ENCODE data around the gene HERPUD1.
"Not testable (repeated sequence)": the region's sequence is repeated elsewhere in the genome, so short reads cannot be mapped to it uniquely, and the experiment has no call there.

The HERPUD1 gene

GRCh38 chr16:56985288-56985961 is 53.5 kb downstream of the HERPUD1 start:
- peak overlapping the region; percentile 28 for H3K27ac ChIP-seq (ENCODE audit: low read depth, low read length)
- no peak overlapping the region for H3K9ac ChIP-seq (ENCODE audit: low read length)
- no peaks in the 10 kb centered on the region for H3K36me3 ChIP-seq (ENCODE audit: control insufficient read depth, insufficient read depth, low read length)
- H3K4me3 ChIP-seq (ENCODE audit: low read length) = no peak overlapping the region
- H3K4me1 ChIP-seq (ENCODE audit: control insufficient read depth, insufficient read depth, low read length) = peaks cover 9% of the 10 kb centered on the region
- no peaks in the 10 kb centered on the region for H3K27me3 ChIP-seq (ENCODE audit: control insufficient read depth, insufficient read depth, low read length)

- H3K9ac ChIP-seq (ENCODE audit: low read length) = no peak overlapping the region
- peaks cover 14% of the 10 kb centered on the region for H3K4me1 ChIP-seq (ENCODE audit: control insufficient read depth, insufficient read depth, low read length)
- H3K36me3 ChIP-seq (ENCODE audit: control insufficient read depth, insufficient read depth, low read length) = no peaks in the 10 kb centered on the region
- no peak overlapping the region for H3K4me3 ChIP-seq (ENCODE audit: low read length)
- H3K27me3 ChIP-seq (ENCODE audit: control insufficient read depth, insufficient read depth, low read length) = no peaks in the 10 kb centered on the region
- no peak overlapping the region for H3K27ac ChIP-seq (ENCODE audit: low read depth, low read length)
Observed at GRCh38 chr16:56985962-56986360, 54.0 kb downstream of the HERPUD1 start.

- Histone ChIP-seq H3K4me1 (ENCODE audit: control insufficient read depth, insufficient read depth, low read length) (peaks cover 14% of the 10 kb centered on the region), H3K9ac (ENCODE audit: low read length) (no peak overlapping the region), H3K36me3 (ENCODE audit: control insufficient read depth, insufficient read depth, low read length) (no peaks in the 10 kb centered on the region), H3K27me3 (ENCODE audit: control insufficient read depth, insufficient read depth, low read length) (no peaks in the 10 kb centered on the region), H3K4me3 (ENCODE audit: low read length) (no peak overlapping the region), H3K27ac (ENCODE audit: low read depth, low read length) (no peak overlapping the region)
Observed at GRCh38 chr16:56986361-56986760, 54.4 kb downstream of the HERPUD1 start.

- H3K27ac ChIP-seq (ENCODE audit: low read depth, low read length); H3K4me3 ChIP-seq (ENCODE audit: low read length); H3K9ac ChIP-seq (ENCODE audit: low read length); H3K36me3 ChIP-seq (ENCODE audit: control insufficient read depth, insufficient read depth, low read length); H3K27me3 ChIP-seq (ENCODE audit: control insufficient read depth, insufficient read depth, low read length): not testable (repeated sequence)
- peaks cover 14% of the 10 kb centered on the region for H3K4me1 ChIP-seq (ENCODE audit: control insufficient read depth, insufficient read depth, low read length)
Observed at GRCh38 chr16:56986908-56987307, 55.0 kb downstream of the HERPUD1 start.

GRCh38 chr16:56987692-56988091 is 55.8 kb downstream of the HERPUD1 start:
- Histone ChIP-seq H3K4me3 (ENCODE audit: low read length) (no peak overlapping the region), H3K36me3 (ENCODE audit: control insufficient read depth, insufficient read depth, low read length) (no peaks in the 10 kb centered on the region), H3K9ac (ENCODE audit: low read length) (no peak overlapping the region), H3K4me1 (ENCODE audit: control insufficient read depth, insufficient read depth, low read length) (peaks cover 14% of the 10 kb centered on the region), H3K27ac (ENCODE audit: low read depth, low read length) (no peak overlapping the region), H3K27me3 (ENCODE audit: control insufficient read depth, insufficient read depth, low read length) (no peaks in the 10 kb centered on the region)

- H3K9ac ChIP-seq (ENCODE audit: low read length) = no peak overlapping the region
- H3K27ac ChIP-seq (ENCODE audit: low read depth, low read length) = peak overlapping the region; percentile 86
- H3K4me1 ChIP-seq (ENCODE audit: control insufficient read depth, insufficient read depth, low read length) = peaks cover 14% of the 10 kb centered on the region
- H3K36me3 ChIP-seq (ENCODE audit: control insufficient read depth, insufficient read depth, low read length) = no peaks in the 10 kb centered on the region
- H3K4me3 ChIP-seq (ENCODE audit: low read length) = peak overlapping the region; percentile 91
- H3K27me3 ChIP-seq (ENCODE audit: control insufficient read depth, insufficient read depth, low read length) = no peaks in the 10 kb centered on the region
Observed at GRCh38 chr16:56988161-56988947, 56.4 kb downstream of the HERPUD1 start.

GRCh38 chr16:56988948-56989945 is 57.3 kb downstream of the HERPUD1 start, which contains the start of gene NLRC5:
Gene NLRC5 (plus strand): TSS chr16:56989557. CDS start chr16:57020713, 31,156 bp downstream.
- H3K4me3 ChIP-seq (ENCODE audit: low read length) = peak within 1 kb of the TSS; percentile 91
- H3K27ac ChIP-seq (ENCODE audit: low read depth, low read length) = peak within 1 kb of the TSS; percentile 86
- H3K36me3 ChIP-seq (ENCODE audit: control insufficient read depth, insufficient read depth, low read length) = no peaks in the 10 kb centered on the region
- peaks cover 14% of the 10 kb centered on the region for H3K4me1 ChIP-seq (ENCODE audit: control insufficient read depth, insufficient read depth, low read length)
- no peaks in the 10 kb centered on the region for H3K27me3 ChIP-seq (ENCODE audit: control insufficient read depth, insufficient read depth, low read length)
- peak within 1 kb of the TSS; percentile 94 for H3K9ac ChIP-seq (ENCODE audit: low read length)

- Histone ChIP-seq H3K27ac (ENCODE audit: low read depth, low read length) (peak overlapping the region; percentile 86), H3K9ac (ENCODE audit: low read length) (peak overlapping the region; percentile 94), H3K36me3 (ENCODE audit: control insufficient read depth, insufficient read depth, low read length) (no peaks in the 10 kb centered on the region), H3K27me3 (ENCODE audit: control insufficient read depth, insufficient read depth, low read length) (no peaks in the 10 kb centered on the region), H3K4me1 (ENCODE audit: control insufficient read depth, insufficient read depth, low read length) (peaks cover 14% of the 10 kb centered on the region), H3K4me3 (ENCODE audit: low read length) (peak overlapping the region; percentile 91)
Observed at GRCh38 chr16:56989988-56990387, 58.0 kb downstream of the HERPUD1 start.

- no peak overlapping the region for H3K27ac ChIP-seq (ENCODE audit: low read depth, low read length)
- no peaks in the 10 kb centered on the region for H3K27me3 ChIP-seq (ENCODE audit: control insufficient read depth, insufficient read depth, low read length)
- H3K36me3 ChIP-seq (ENCODE audit: control insufficient read depth, insufficient read depth, low read length) = no peaks in the 10 kb centered on the region
- H3K4me3 ChIP-seq (ENCODE audit: low read length) = peak overlapping the region; percentile 91
- H3K4me1 ChIP-seq (ENCODE audit: control insufficient read depth, insufficient read depth, low read length) = peaks cover 14% of the 10 kb centered on the region
- H3K9ac ChIP-seq (ENCODE audit: low read length) = no peak overlapping the region
Observed at GRCh38 chr16:56990407-56991286, 58.7 kb downstream of the HERPUD1 start.

GRCh38 chr16:56992431-56992830 is 60.5 kb downstream of the HERPUD1 start:
- peaks cover 14% of the 10 kb centered on the region for H3K4me1 ChIP-seq (ENCODE audit: control insufficient read depth, insufficient read depth, low read length)
- H3K4me3 ChIP-seq (ENCODE audit: low read length) = peak overlapping the region; percentile 50
- H3K9ac ChIP-seq (ENCODE audit: low read length); H3K27me3 ChIP-seq (ENCODE audit: control insufficient read depth, insufficient read depth, low read length); H3K27ac ChIP-seq (ENCODE audit: low read depth, low read length); H3K36me3 ChIP-seq (ENCODE audit: control insufficient read depth, insufficient read depth, low read length): not testable (repeated sequence)

GRCh38 chr16:56993204-56993603 is 61.3 kb downstream of the HERPUD1 start:
- H3K4me1 ChIP-seq (ENCODE audit: control insufficient read depth, insufficient read depth, low read length) = peaks cover 14% of the 10 kb centered on the region
- no peaks in the 10 kb centered on the region for H3K36me3 ChIP-seq (ENCODE audit: control insufficient read depth, insufficient read depth, low read length)
- no peak overlapping the region for H3K4me3 ChIP-seq (ENCODE audit: low read length)
- H3K27ac ChIP-seq (ENCODE audit: low read depth, low read length) = no peak overlapping the region
- H3K27me3 ChIP-seq (ENCODE audit: control insufficient read depth, insufficient read depth, low read length) = no peaks in the 10 kb centered on the region
- H3K9ac ChIP-seq (ENCODE audit: low read length) = no peak overlapping the region
